ENCODE measurements around the gene IHH.

The IHH gene

DNA sequence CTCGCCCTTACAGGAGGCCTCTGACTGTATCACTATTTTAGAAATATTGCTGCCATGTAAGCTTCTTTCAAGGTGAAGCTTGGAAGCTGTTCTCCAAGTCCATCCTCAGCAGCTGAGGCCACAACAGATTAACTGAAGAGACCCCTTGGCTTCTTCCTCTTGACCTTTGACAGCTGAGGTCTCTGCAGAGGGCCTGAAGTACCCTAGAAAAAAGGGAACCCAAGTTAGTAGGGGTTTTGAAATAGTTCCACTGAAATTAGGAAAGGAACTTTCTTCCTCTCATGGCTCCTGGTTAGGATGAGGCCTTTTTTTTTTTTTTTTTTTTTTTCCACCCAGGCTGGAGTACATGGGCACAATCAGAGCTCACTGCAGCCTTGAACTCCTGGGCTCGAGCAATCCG, 15.5 kb upstream of the IHH start:
- DNase-seq (ENCODE audit: low read depth in 3 of 3) = no peak

GRCh38 chr2:219073413-219074129, 12.8 kb upstream of the IHH start:
- no peak for DNase-seq (ENCODE audit: low read depth in 3 of 3)

- DNase-seq (ENCODE audit: low read depth in 3 of 3) = no peak
These were observed 12.1 kb upstream of the IHH start for GRCh38 chr2:219072741-219073250.

DNA sequence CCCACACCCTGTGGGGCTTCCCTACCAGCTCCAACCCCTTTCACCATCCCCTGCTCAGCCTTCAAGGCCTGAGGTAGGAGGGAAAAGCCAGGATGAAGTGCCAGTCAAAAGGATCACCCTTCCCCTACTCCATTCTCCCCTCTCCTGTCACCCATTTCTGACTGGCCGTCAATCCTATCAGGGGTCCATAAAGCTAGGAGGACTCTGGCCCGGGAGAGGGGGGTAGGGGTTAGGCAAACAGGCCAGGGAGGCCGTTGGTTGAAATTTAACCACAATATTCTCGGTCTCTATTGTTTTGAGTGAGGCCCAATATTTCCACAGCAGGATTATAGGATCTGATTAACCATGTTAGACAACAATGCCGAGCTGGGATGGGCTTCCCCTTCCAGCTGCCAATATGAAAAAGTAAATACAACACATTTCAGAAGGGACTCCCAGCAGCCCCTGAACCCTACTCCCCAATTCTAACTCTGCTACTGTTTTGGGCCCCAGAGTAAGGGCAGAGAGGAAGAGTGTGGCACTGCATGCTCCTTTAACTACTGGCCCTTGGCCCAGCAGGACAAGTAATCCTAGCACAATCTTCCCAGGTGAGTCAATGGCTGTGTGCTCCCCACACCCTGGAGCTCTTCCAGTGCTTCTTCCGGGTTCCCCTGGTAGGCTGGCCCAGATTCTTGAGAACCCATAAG, 10.6 kb upstream of the IHH start:
- no peak for DNase-seq (ENCODE audit: low read depth in 3 of 3)

- DNase-seq (ENCODE audit: low read depth in 3 of 3) = no peak
These were observed 4.8 kb upstream of the IHH start for GRCh38 chr2:219065484-219065883.

- no peak for DNase-seq (ENCODE audit: low read depth in 3 of 3)
These were observed 1.4 kb upstream of the IHH start for GRCh38 chr2:219062081-219062480.

DNA sequence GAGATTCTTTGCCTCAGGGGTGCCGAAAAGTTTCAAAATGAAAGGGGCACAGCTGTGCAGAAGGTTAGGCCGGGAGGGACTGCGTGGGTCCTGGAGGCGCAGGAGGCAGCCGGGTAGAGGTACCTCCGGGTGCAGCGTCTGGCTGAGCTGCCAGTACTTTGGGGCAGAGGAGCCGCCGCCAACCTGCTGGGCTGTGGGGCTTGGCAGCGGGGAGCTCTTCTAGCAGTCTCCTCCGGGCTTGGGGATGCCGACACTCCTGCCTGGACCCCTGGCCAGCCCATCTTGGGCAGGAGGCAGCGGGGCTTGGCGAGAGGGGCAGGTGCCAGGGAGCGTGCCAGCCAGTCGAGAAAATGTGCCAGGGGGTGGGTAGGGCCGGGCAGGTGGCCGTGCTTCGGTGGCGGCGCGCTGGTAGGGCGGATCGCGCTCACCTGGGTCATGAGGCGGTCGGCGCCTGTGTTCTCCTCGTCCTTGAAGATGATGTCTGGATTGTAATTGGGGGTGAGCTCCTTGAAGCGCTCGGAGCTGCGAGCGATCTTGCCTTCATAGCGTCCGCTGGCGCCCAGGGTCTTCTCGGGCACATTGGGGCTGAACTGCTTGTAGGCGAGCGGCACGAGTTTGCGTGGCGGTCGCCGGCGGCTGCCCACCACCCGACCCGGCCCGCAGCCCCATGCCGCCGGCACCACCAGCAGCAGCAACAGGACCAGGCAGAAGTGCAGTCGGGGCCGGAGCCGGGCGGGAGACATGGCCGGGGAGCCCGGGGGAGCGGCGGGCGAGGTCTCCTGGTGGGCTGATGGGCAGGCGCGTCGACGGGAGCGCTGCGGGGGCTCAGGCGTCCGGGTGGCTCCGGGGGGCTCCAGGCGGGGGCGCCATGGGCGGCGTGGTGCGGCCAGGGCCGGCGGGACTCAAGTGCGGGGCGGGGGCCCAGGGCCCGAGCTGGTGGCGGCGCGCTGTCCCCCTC, 717 bp downstream of the IHH start:
- peak in 1 of 3 experiments; percentile 1 for DNase-seq (ENCODE audit: low read depth in 3 of 3)

- DNase-seq (ENCODE audit: low read depth in 3 of 3) = no peak
These were observed 1.4 kb downstream of the IHH start for GRCh38 chr2:219059375-219059724.

DNA sequence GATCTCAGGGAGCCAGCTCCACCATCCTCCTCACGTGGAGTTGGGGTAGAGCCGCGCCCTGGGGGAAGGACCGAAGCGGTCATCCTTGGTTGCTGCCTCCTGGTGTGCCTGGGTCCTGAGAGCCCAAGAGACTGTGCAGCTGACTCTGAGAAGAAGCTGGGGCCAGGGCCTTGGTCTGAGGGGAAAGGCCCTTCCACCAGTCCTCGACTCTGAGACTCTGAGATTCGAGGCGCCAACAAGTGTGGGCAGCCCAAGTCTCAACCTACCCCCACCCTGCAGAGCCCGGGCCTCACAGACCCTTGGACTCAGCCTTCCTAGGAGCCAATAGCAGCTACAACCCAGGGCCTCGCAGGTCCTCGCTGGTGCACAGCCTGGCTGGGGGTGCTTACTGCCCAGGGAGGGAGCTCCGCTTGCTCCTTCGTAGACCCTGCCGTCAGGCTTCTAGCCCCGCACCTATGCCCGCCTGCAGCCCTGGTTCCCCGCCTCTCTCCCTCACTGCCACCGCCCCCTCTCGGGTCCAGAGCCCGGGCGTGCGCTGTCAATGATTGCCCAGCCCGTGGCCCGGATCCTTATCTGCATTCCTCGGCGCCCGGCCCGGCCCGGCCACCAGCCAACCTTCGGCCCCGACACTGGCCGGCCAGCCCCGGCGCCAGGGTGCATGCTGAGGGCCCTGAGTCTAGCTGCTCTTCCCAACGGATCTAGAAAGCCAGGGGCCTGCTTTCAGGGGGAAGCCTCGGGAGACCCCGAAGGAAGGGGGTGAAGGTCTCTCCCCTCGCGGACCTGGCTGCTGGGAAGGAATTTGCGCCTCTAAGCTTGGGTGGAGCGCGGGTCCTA, 2.0 kb downstream of the IHH start:
- no peak for DNase-seq (ENCODE audit: low read depth in 3 of 3)

DNA sequence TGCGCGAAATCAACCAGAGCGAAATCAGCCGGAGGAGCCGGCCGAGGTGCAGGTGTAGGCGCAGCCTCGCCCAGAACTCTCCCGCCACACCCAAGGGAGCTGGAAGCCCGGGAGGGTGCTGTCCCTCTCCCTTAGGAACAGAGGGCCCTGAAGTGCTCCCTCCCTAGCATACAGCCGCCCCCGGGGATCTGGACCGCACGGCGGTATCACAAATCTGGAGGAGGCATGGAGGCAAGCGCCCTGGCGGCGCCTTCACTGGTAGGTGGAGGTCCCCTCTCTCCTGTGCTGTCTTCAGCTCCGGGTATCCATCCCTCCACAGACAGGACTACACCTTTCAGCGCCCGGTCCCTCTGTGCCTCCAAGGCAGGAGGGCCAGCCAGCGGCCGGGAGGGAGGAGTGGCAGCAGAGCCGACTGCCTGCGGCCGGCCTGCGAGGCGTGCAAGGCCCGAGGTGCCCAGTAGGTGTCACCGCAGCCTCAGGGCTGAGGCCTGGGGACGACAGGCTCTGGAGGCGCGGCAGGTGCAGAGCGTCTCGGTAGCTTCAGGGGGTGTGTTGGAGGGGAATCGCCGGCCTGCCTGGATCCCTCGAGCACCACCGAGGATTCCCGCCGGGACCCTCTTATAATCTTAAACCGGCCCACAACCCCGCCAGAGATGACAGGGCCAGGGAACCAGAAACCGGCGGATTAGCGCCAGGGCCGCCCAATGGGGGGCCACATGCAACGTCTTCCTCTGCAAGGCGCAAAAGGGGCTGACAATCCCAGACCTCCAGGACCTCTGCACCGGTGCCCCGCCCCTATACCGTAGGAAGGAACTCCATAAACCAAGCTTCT, 2.8 kb downstream of the IHH start:
- peak; percentile 53 to 65 (median 54) for DNase-seq (ENCODE audit: low read depth in 3 of 3)

- DNase-seq (ENCODE audit: low read depth in 3 of 3) = no peak
These were observed 3.6 kb downstream of the IHH start for GRCh38 chr2:219056896-219057708.

DNA sequence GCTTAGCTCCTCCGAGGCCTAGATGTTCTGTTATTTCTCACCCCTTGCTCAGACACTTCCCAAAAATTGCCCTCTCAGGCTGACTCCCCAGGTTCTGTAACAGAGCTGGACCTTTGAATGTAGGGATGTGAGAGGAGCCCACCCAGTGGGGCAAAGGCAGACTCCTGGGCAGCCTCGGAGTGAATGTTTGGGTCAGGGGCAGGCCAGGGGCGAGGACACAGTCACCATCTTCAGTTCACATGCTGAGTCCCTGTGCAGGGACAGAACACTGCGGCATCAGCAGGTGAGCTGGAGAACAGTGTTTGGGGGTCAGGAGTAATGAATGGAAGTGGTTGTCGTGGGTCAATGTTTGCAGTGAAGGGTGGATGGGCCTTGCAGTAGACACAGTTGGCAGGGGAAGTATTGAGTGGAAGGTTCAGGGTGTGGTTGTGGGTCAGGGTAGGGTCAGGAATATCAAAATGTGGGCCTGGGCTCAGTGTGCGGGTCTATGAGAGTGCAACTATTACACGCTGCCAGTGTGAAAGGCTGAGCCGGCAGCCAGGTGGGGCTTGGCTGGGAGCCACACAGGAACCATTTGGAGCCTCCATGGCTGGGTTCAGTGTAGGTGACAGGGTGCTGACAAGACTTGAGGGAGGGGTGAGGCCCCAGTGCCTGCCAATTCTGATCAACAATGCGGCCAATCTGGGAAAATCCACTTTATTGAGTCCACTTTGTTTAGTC, 4.4 kb downstream of the IHH start:
- no peak for DNase-seq (ENCODE audit: low read depth in 3 of 3)

DNA sequence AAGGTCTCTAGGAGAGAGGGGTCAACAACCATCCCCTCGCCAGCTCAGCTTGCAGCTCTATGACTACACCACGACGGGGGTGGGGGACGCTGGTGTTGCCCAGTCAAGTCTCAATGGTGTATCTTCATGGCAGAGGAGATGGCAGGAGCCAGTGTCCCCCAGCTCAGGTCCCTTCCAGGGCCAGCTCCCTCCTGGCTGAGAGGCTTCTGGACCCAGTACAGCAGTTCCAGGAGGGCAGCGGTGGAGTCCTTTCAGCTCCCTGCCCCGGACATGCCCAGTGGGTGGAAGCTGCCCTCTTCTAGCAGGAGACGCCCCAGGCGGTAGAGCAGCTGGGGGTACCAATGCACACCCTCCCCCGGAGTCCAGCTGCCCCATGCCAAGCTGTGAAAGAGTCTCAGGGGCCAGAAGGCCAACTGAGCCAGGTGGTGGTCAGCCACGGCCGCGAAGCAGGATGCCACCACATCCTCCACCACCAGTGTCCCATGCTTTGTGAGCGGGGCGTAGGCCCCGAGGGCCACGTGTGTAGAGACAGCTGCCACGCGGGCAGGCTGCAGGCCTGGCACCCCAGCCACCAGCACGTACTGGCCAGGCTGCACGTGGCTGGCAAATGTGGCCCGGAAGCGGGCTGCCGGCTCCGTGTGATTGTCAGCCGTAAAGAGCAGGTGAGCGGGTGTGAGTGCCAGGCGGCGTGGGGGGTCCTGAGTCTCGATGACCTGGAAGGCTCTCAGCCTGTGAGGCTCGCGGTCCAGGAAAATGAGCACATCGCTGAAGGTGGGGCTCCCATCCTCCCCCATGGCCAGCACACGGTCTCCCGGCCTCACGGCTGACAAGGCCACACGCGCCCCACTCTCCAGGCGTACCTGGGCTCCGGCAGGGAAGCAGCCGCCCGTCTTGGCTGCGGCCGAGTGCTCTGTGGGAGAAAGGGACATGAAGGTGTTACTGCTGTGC, 5.5 kb downstream of the IHH start:
- DNase-seq (ENCODE audit: low read depth in 3 of 3) = no peak

DNA sequence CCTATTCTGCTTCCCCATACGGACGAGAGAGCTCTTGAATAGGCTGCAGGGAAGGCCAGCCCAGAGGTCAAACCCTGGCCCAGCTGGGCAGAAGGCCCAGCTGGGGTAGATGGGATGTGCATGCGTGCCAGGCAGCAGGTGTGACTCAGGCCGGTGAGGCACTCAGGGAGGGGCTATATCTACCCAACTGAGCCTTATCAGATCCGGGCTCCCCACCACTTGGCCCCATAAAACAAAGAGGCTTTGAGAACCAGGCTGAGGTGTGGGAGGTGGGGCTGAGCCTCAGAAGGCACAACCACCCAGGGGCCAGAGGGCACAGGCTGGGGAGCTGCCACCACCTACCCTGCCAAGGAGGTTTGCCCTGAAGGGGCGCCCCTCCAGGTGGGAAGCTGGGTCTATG, 11.4 kb downstream of the IHH start:
- no peak for DNase-seq (ENCODE audit: low read depth in 3 of 3)

DNA sequence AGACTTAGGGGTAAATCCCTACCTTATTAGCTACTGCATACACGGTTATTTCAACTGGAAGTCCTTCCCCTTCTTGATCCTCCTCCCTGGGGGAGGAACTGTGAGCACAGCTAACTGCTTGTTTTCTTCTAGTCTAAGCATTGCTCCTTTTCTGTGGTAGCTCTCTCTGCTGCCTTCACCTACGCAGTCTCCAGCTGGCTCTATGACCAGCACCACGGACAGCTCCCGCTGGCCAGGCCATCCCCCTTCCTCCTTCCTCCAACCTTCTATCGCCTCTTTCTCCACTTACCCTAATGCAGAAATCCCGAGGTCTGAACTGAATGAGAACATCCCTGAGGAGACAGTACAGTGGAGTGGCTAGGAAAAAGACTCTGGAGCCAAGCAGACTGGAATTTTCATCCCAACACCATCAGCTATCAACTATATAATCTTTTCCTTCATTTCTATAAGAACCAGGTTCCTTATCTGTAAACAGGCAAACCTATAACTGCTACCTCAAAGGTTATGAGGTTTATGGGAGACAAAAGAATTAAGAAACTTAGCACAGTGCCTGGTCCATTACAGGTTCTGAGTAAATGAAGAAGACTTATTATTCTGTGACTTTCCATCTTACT, 14.7 kb downstream of the IHH start:
- no peak for DNase-seq (ENCODE audit: low read depth in 3 of 3)

DNA sequence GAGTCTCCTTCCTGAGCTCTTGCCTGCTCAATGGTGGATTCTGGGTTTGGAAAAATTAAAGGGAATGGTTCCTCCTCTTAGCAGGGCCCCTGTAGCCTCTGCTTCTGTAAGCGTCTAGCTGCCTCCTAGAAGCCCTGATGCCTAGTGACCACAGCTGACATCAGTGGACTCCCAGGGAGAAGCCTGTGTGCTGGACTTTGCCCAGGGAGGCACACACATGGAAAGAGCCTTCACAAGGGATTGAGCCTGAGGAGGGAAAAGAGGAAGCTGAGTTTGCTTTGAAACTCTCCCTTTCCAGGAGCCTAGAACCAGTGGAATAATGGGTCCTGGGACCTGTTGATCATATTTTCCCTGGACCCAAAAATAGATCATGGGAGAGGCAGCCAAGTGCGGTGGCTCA, 18.0 kb downstream of the IHH start:
- DNase-seq (ENCODE audit: low read depth in 3 of 3) = no peak

DNA sequence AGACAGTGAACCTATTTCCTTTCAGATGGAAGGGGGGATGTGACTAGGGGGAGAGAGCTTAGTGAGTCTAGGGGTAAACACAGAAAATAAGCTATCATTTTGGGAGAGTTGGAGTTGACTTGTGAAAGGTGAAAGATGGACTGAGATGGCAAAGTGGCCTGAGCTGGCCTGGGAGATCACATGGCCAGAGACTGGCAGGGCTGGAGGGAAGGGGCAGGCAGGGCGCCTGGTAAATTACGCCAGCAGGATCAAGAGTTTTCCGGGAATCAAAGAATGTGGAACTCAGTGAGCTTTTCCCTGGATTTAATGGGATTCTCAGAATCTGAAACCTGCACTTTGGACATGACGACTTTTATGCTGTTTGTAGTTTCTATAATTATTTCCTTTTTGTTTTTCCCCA, 18.6 kb downstream of the IHH start:
- DNase-seq (ENCODE audit: low read depth in 3 of 3) = no peak

Measured in stimulated activated CD4-positive, alpha-beta T cell treated with anti-CD3 and anti-CD28 coated beads, TNF-alpha, amount 100 ng/mL, for 4 hours (primary cell).